ENCODE measurements around the gene IL1RAP.
"Not testable (repeated sequence)": the region's sequence is repeated elsewhere in the genome, so short reads cannot be mapped to it uniquely, and the experiment has no call there.

IL1RAP gene, protein sequence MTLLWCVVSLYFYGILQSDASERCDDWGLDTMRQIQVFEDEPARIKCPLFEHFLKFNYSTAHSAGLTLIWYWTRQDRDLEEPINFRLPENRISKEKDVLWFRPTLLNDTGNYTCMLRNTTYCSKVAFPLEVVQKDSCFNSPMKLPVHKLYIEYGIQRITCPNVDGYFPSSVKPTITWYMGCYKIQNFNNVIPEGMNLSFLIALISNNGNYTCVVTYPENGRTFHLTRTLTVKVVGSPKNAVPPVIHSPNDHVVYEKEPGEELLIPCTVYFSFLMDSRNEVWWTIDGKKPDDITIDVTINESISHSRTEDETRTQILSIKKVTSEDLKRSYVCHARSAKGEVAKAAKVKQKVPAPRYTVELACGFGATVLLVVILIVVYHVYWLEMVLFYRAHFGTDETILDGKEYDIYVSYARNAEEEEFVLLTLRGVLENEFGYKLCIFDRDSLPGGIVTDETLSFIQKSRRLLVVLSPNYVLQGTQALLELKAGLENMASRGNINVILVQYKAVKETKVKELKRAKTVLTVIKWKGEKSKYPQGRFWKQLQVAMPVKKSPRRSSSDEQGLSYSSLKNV

DNA sequence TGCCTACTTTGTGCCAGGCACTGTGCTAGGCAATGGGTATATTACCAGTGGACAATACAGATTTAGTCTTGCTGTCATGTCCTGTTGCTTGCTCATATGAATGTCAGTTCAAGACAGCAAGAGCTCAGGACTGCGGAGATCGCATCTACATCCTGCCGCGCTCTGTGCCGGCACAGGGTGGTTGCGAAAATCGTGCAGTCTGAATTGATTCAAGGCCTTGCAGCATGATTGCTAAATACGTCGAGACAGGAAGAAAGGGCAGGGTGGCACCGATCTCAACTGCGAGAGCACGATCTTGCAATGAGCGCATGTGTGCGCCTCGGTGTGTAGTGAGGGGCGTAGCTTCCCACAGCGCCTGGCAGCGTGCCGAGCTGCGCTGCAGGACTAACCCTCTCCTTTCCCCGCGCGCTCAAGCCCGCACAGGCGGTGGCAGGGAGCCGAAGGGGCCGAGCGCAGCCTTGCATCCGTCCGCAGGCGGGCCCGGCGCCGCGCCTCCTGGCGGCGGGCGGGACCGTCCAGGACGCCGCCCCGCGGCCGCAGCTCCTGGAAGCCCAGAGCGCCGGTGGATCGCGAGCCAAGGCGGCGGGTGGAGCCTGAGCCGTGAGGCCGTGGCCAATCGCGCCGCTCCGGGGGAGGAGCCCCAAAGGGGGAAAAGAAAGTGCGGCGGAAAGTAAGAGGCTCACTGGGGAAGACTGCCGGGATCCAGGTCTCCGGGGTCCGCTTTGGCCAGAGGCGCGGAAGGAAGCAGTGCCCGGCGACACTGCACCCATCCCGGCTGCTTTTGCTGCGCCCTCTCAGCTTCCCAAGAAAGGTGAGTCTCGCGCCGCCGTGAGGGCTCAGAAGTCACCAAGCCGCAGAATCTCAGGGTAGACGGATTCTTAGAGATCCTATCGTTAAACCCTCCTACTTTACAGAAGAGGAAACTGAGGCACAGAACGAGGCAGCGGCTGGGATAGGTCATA lies at the start of gene IL1RAP:
TSS of gene IL1RAP (plus strand) at position 677 of the 962 bp plus-strand sequence. CDS start 50,205 bp downstream, outside the sequence.
- peak within 1 kb of the TSS; percentile 95 for H3K27ac Mint-ChIP-seq
- peak within 1 kb of the TSS; percentile 93 for H3K4me3 Mint-ChIP-seq
- H3K9me3 Mint-ChIP-seq, result peaks cover 3% of the 10 kb centered on the region
- peaks cover 5% of the 10 kb centered on the region for H3K36me3 Mint-ChIP-seq (ENCODE audit: low read depth)
- H3K4me1 Mint-ChIP-seq (ENCODE audit: low read depth), result peaks cover 37% of the 10 kb centered on the region
- peaks cover 4% of the 10 kb centered on the region for H3K27me3 Mint-ChIP-seq (ENCODE audit: low read depth)

DNA sequence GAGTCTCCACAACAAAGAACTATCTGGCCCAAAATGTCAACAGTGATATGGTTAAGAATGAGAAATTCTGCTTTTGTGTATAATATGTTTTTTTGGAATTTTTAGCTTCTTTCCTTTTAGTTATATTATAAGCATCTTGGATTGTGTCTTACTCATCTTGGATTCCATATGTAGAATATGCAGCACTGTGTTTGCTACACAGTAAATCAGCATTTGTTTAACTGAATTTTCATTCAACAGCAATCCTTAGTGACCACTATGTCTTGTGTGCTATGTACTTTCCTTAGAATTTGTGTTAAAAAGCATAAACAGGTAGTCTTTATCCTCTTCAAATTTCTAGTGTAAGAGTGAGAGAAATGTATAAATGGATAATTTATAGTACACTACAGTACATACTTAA lies 46.0 kb upstream of the IL1RAP start:
- Mint-ChIP-seq H3K27ac (no peak overlapping the region), H3K4me1 (ENCODE audit: low read depth) (no peaks in the 10 kb centered on the region), H3K27me3 (ENCODE audit: low read depth) (peaks cover 38% of the 10 kb centered on the region), H3K9me3 (peaks cover 14% of the 10 kb centered on the region), H3K36me3 (ENCODE audit: low read depth) (no peaks in the 10 kb centered on the region), H3K4me3 (no peak overlapping the region)

DNA sequence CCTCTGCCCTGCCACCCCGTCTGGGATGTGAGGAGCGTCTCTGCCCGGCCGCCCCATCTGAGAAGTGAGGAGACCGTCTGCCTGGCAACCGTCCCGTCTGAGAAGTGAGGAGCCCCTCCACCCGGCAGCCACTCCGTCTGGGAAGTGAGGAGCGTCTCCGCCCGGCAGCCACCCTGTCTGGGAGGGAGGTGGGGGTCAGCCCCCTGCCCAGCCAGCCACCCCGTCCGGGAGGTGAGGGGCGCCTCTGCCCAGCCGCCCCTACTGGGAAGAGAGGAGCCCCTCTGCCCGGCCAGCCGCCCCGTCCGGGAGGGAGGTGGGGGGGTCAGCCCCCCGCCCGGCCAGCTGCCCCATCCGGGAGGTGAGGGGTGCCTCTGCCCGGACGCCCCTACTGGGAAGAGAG lies 40.6 kb upstream of the IL1RAP start:
- H3K36me3 Mint-ChIP-seq (ENCODE audit: low read depth); H3K4me1 Mint-ChIP-seq (ENCODE audit: low read depth); H3K4me3 Mint-ChIP-seq; H3K27ac Mint-ChIP-seq: not testable (repeated sequence)
- H3K27me3 Mint-ChIP-seq (ENCODE audit: low read depth), result peaks cover 22% of the 10 kb centered on the region
- H3K9me3 Mint-ChIP-seq, result peaks cover 17% of the 10 kb centered on the region

DNA sequence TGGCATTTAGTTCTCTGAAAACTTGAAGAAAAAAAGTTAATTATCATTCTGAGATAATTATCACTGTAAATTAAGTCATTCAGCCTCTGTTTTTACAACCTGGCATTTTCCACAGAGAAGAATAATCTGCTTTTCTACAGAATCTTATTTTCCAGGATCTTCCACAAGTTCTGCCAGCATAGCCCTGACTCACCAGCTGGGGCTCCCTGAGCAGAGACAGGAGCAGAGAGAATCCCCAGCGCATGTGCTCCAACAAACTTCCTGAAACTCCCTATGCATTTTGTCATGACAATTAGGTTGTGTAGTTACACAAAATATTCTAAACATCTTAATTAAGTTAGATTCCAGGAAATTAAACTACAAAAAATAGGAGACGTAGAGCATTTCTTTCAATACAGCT lies 32.1 kb upstream of the IL1RAP start:
- Mint-ChIP-seq H3K27me3 (ENCODE audit: low read depth) (peaks cover 36% of the 10 kb centered on the region), H3K4me1 (ENCODE audit: low read depth) (no peaks in the 10 kb centered on the region), H3K27ac (no peak overlapping the region), H3K9me3 (no peaks in the 10 kb centered on the region), H3K4me3 (no peak overlapping the region), H3K36me3 (ENCODE audit: low read depth) (no peaks in the 10 kb centered on the region)

DNA sequence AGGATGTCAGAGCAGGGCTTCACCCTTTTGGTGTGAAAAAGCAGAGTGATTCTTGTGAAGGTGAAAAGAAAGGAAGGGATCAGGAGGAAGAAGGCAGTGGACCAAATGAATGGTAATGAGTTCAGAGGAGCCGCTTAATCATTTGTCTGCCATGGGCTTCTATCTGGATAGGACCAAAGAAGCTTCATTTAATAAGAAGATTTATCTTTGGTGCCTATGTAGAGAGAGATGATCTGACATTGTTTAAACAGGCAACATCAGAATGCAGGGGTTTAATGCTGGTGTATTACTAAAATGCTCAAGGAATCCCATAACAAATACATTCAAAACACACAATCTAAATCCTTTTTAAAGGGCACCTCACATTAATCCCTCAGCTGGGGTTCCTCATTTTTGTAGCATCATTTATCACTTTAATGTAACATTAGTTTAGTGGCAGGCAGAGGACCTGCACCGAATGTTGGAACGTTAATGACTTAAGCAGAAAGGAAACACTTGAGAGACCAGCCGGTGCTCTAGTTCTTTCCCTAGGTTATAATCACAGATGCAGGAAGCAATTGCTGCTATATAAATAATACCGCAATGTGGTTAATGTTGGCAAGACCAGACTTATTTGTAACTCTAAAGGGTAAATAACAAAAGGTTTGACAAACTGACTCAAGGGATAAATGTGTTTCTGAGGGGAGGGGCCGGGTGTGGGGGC lies 27.9 kb upstream of the IL1RAP start:
- H3K36me3 Mint-ChIP-seq (ENCODE audit: low read depth), result no peaks in the 10 kb centered on the region
- no peaks in the 10 kb centered on the region for H3K4me1 Mint-ChIP-seq (ENCODE audit: low read depth)
- no peaks in the 10 kb centered on the region for H3K9me3 Mint-ChIP-seq
- H3K4me3 Mint-ChIP-seq, result no peak overlapping the region
- no peak overlapping the region for H3K27ac Mint-ChIP-seq
- peaks cover 61% of the 10 kb centered on the region for H3K27me3 Mint-ChIP-seq (ENCODE audit: low read depth)

DNA sequence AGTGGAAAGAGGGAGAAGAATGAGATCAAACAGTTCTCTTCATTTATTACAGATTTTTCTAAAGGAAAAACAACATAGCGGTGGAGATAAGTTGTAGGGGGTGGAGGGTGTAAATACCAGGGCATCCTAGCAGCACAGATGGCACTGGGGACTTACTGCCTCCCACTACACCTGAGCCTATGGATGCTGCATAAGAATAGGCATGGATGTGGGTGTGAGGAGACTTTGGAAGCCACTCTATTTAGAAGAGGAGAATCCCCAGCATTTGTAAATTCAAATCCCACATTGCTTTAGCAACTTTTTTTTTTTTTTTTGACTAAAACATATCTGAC lies 27.4 kb upstream of the IL1RAP start:
- H3K4me1 Mint-ChIP-seq (ENCODE audit: low read depth), result peaks cover under 1% of the 10 kb centered on the region
- H3K27me3 Mint-ChIP-seq (ENCODE audit: low read depth), result peaks cover 66% of the 10 kb centered on the region

DNA sequence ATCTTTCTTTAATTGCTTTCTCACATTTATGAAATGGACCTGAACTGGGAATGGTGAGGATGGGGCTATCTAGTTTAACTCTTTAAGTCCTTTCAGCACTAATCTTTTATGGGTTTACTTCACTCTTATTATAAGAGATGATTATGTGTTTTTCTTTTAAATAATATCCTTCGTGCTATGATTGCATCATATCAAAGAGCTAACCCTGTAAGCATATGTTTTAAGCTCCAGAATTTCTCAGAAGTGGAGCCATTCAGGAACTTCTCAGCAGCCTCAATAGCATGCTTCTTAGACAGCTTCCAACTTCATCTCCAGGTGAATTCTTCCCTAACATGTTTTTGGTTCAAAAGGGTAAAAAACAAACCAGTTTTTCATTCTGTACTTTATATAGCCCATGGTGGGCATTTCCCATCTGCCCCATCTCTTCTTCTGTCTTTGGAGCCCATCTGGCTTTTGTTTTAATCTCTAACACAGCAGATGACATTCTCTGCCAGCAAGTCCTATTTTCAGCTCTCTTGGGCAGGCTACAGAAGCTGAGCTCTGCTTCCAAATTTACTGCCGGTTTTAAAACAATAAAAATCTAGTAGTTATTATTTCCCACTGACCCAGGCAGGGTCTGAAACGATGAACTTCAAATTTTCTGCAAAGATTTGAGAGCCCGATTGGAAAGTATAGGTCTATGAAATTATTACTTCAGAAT lies 26.8 kb upstream of the IL1RAP start:
- peaks cover 6% of the 10 kb centered on the region for H3K4me1 Mint-ChIP-seq (ENCODE audit: low read depth)
- H3K36me3 Mint-ChIP-seq (ENCODE audit: low read depth), result no peaks in the 10 kb centered on the region
- H3K4me3 Mint-ChIP-seq, result no peak overlapping the region
- H3K27ac Mint-ChIP-seq, result no peak overlapping the region
- H3K9me3 Mint-ChIP-seq, result no peaks in the 10 kb centered on the region
- peaks cover 69% of the 10 kb centered on the region for H3K27me3 Mint-ChIP-seq (ENCODE audit: low read depth)

More for the DNA sequence above, 27.4 kb upstream of the IL1RAP start:
- no peaks in the 10 kb centered on the region for H3K9me3 Mint-ChIP-seq
- H3K4me3 Mint-ChIP-seq, result no peak overlapping the region
- no peak overlapping the region for H3K27ac Mint-ChIP-seq
- no peaks in the 10 kb centered on the region for H3K36me3 Mint-ChIP-seq (ENCODE audit: low read depth)

DNA sequence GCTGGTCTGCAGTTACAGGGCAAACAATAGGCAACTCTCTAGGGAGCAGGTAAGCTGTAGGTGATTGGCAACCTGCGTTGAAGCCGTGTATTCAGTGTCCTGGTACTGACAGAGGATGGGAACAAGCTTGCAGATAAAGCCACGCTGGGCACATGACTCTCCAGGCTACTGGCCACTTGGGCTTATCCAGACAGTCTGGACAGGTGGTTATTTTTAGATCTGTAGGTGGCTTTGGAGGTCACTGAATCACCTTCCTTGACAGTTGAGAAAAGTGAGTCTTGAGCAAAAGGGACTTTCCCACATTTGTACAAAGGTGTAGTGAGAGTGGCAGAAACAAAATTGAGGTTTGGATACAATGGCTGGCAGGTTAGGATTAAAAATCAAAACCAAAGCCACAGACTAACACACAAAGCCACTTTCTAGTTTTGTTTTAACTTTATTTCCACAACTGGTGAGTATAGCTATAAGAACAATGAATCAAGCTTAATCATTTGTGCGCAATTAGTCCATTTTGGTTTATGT lies 22.3 kb upstream of the IL1RAP start:
- no peaks in the 10 kb centered on the region for H3K9me3 Mint-ChIP-seq
- no peaks in the 10 kb centered on the region for H3K36me3 Mint-ChIP-seq (ENCODE audit: low read depth)
- H3K27ac Mint-ChIP-seq, result no peak overlapping the region
- peaks cover 7% of the 10 kb centered on the region for H3K4me1 Mint-ChIP-seq (ENCODE audit: low read depth)
- H3K4me3 Mint-ChIP-seq, result no peak overlapping the region
- H3K27me3 Mint-ChIP-seq (ENCODE audit: low read depth), result peaks cover 86% of the 10 kb centered on the region

DNA sequence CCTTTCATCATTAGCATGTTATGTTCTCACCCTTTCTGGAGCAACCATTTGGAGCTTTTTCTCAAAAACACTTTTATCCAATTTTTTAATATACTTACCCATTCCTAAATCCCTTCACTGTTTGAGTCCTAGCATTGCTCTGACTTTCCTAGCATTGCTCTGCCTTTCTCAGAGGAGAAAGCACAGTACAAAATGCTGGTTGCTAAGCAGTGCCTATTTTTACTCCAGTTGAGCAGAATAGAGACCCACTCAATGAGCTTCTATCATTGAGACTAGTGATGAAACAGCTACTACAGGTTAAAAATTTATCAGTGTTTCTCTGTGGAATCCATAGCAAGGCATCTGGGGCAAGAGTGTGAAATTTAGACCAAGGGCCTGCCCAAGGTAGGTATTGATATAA lies 21.8 kb upstream of the IL1RAP start:
- H3K36me3 Mint-ChIP-seq (ENCODE audit: low read depth), result no peaks in the 10 kb centered on the region
- no peak overlapping the region for H3K4me3 Mint-ChIP-seq
- H3K4me1 Mint-ChIP-seq (ENCODE audit: low read depth), result peaks cover 7% of the 10 kb centered on the region
- H3K9me3 Mint-ChIP-seq, result no peaks in the 10 kb centered on the region
- peaks cover 86% of the 10 kb centered on the region for H3K27me3 Mint-ChIP-seq (ENCODE audit: low read depth)
- no peak overlapping the region for H3K27ac Mint-ChIP-seq

DNA sequence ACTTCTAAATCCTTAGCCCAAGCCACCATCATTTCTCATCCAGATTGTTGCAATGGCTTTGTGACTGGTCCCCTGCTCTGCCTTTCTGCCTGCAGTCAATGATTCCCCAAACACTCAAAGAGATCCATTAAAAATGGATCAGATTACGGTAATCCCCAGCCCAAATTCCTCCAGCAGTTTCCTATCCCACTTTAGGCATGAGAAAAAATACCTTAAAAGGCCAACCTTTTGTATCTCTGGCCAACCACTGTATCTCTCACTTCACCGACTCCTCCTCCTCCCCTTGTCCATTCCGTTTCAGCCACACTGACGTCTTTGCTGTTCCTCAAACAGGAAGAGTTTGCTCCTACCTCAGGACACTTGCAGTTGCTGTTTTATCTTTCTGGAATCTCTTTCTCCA lies 20.9 kb upstream of the IL1RAP start:
- peaks cover 89% of the 10 kb centered on the region for H3K27me3 Mint-ChIP-seq (ENCODE audit: low read depth)

DNA sequence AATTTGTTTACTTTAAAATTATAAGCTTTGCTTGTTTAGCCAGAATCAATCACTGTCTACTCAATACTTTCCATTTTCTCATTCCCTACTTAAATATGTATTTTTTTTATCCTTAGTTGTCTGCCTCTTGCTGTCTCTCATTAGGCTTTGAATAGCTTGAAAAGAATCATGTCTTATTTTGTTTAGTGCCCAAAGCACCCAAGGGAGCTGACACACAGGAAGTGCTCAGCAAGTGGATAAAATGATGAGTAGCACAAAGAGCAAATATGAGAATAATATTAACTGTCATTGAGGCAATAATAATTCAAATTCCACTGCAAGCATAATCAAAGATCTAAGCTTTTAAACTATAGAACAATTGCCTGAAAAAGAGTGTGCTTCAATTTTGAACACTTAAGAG lies 19.0 kb upstream of the IL1RAP start:
- H3K4me3 Mint-ChIP-seq, result no peak overlapping the region
- H3K27ac Mint-ChIP-seq, result no peak overlapping the region
- no peaks in the 10 kb centered on the region for H3K36me3 Mint-ChIP-seq (ENCODE audit: low read depth)
- H3K27me3 Mint-ChIP-seq (ENCODE audit: low read depth), result peaks cover 87% of the 10 kb centered on the region
- H3K4me1 Mint-ChIP-seq (ENCODE audit: low read depth), result peaks cover 7% of the 10 kb centered on the region
- H3K9me3 Mint-ChIP-seq, result no peaks in the 10 kb centered on the region

More for the DNA sequence above, 20.9 kb upstream of the IL1RAP start:
- H3K9me3 Mint-ChIP-seq, result no peaks in the 10 kb centered on the region
- H3K27ac Mint-ChIP-seq, result no peak overlapping the region
- no peak overlapping the region for H3K4me3 Mint-ChIP-seq
- no peaks in the 10 kb centered on the region for H3K36me3 Mint-ChIP-seq (ENCODE audit: low read depth)
- peaks cover 7% of the 10 kb centered on the region for H3K4me1 Mint-ChIP-seq (ENCODE audit: low read depth)

DNA sequence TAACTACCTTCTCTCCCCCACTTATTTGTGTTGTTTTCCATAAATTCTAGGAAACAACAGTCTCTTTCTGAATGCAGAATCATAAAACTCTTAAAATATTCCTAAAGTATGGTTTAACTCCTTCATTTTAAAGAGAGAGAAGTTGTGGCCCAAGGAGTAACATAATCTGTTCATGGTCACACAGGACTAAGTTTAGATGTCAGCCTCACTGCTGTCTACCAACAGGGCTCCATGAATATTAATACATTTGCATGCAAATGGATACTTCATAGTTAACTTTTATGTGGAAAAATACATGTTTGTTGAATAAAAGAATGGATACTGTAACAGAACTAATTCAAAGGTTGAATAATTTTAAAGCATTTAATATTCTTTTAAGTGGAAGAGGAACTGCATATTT lies 18.5 kb upstream of the IL1RAP start:
- H3K27me3 Mint-ChIP-seq (ENCODE audit: low read depth), result peaks cover 85% of the 10 kb centered on the region
- no peak overlapping the region for H3K4me3 Mint-ChIP-seq
- no peaks in the 10 kb centered on the region for H3K36me3 Mint-ChIP-seq (ENCODE audit: low read depth)
- no peaks in the 10 kb centered on the region for H3K9me3 Mint-ChIP-seq
- no peak overlapping the region for H3K27ac Mint-ChIP-seq
- peaks cover 7% of the 10 kb centered on the region for H3K4me1 Mint-ChIP-seq (ENCODE audit: low read depth)

DNA sequence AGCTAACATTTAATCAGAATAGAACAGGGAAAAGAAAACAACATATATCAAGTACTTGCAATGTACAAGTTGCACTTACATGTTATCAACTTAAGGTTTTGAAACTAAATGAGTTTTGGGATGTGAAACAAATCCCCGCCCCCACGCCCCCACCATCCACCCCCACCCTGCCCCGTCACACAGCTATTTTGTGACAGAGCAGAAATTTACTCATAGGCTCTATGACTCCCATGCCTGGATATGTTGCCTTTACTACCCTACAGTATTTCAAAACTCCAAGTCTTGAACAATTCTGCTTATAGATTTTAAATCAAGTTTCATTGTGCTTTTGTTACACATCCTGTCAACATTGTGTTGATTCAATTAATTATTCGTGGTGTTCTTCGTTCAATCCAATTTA lies 18.1 kb upstream of the IL1RAP start:
- no peaks in the 10 kb centered on the region for H3K9me3 Mint-ChIP-seq
- H3K4me1 Mint-ChIP-seq (ENCODE audit: low read depth), result peaks cover 7% of the 10 kb centered on the region
- H3K36me3 Mint-ChIP-seq (ENCODE audit: low read depth), result no peaks in the 10 kb centered on the region
- H3K27ac Mint-ChIP-seq, result no peak overlapping the region
- no peak overlapping the region for H3K4me3 Mint-ChIP-seq
- H3K27me3 Mint-ChIP-seq (ENCODE audit: low read depth), result peaks cover 85% of the 10 kb centered on the region

Data from T-helper 1 cell treated with Interleukin-12 subunit alpha and Interleukin-12 subunit beta and Interleukin-4 antibody, amounts not matched to agents 30 μg/mL and 1 μg/mL, for 36 hours (primary cell).